ENCODE results near the gene RAPGEF1.
"Not testable (repeated sequence)": the region's sequence is repeated elsewhere in the genome, so short reads cannot be mapped to it uniquely, and the experiment has no call there.

The RAPGEF1 gene, protein sequence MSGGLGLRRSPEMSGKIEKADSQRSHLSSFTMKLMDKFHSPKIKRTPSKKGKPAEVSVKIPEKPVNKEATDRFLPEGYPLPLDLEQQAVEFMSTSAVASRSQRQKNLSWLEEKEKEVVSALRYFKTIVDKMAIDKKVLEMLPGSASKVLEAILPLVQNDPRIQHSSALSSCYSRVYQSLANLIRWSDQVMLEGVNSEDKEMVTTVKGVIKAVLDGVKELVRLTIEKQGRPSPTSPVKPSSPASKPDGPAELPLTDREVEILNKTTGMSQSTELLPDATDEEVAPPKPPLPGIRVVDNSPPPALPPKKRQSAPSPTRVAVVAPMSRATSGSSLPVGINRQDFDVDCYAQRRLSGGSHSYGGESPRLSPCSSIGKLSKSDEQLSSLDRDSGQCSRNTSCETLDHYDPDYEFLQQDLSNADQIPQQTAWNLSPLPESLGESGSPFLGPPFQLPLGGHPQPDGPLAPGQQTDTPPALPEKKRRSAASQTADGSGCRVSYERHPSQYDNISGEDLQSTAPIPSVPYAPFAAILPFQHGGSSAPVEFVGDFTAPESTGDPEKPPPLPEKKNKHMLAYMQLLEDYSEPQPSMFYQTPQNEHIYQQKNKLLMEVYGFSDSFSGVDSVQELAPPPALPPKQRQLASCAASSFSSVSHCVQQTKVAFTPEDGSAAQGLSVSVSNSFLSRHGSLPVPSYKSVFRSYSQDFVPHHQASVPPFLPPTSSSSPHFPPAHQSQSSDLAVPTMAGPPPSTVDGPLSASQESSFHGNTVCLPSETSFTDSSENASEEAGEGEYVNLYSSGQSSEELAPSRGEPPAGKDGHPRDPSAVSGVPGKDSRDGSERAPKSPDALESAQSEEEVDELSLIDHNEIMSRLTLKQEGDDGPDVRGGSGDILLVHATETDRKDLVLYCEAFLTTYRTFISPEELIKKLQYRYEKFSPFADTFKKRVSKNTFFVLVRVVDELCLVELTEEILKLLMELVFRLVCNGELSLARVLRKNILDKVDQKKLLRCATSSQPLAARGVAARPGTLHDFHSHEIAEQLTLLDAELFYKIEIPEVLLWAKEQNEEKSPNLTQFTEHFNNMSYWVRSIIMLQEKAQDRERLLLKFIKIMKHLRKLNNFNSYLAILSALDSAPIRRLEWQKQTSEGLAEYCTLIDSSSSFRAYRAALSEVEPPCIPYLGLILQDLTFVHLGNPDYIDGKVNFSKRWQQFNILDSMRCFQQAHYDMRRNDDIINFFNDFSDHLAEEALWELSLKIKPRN (N-terminal part only)

DNA sequence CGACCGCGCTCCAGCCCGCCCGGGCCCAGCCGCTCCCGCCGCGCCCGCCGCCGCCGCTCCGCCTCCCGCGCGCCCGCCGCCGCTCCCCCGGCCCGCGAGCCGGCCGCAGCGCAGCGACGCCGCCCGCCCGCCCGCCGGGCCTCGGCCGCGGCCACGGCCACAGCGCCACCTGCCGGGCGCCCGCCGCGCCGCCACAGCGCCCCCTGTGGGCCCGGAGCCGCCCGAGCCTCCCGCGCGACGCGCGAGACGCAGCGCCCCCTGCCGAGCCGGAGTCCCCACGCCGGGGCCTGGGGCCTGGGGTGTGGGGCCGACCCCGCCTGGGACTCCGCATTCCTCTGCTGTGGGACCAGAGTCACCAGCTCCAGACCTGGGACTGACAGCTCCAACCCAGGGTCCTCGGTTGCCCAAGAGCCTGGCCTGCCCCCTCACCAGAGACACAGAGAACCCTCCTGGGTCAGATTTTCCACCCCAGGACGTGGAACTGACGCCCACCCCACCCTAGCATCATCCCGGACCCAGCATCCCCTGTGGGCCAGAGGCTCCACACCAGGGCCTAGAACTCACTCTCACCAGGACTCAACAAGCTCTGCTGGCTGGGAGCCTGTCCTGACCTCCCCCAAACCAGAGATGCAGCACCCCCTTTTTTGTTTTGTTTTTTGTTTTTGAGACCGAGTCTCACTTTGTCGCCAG lies at the start of gene RAPGEF1:
RAPGEF1 (minus strand) TSS at position 118 of the 690 bp plus-strand sequence. CDS start 246 bp downstream, outside the sequence.
- DNase-seq, result no peak

DNA sequence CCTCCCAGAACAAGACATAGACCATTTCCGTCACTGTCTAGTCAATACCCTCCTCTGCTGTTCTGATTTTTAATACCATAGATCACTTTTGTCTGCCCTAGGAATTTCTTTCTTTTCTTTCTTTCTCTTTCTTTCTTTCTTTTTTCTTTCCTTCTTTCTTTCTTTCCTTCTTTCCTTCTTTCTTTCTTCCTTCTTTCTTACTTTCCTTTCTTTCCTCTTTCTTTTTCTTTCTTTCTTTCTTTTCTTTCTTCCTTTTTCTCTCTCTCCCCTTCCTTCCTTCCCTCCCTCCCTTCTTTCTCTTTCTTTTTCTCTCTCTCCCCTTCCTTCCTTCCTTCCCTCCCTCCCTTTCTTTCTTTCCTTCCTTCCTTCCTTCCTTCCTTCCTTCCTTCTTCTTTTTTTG lies 49.0 kb upstream of the RAPGEF1 start:
- DNase-seq, result no peak

DNA sequence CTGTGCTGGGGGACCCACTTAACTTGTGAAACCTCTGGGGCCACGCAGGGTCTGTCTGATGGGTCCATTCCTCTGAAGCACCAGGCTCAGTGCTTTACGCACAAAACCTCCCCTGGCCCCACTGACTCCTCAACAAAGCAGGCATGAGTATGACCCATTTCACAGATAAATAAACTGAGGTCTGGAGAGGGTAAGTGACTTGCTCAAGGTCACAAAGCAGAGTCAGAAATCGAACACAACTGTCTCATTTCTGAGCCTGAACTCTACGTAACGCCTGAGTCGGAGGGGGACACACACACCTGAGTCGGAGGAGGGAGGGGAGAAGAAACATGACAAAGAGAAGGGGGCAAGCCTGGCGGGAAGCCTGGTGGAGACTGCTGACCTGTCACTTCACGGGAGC lies 48.0 kb upstream of the RAPGEF1 start:
- DNase-seq, result no peak

DNA sequence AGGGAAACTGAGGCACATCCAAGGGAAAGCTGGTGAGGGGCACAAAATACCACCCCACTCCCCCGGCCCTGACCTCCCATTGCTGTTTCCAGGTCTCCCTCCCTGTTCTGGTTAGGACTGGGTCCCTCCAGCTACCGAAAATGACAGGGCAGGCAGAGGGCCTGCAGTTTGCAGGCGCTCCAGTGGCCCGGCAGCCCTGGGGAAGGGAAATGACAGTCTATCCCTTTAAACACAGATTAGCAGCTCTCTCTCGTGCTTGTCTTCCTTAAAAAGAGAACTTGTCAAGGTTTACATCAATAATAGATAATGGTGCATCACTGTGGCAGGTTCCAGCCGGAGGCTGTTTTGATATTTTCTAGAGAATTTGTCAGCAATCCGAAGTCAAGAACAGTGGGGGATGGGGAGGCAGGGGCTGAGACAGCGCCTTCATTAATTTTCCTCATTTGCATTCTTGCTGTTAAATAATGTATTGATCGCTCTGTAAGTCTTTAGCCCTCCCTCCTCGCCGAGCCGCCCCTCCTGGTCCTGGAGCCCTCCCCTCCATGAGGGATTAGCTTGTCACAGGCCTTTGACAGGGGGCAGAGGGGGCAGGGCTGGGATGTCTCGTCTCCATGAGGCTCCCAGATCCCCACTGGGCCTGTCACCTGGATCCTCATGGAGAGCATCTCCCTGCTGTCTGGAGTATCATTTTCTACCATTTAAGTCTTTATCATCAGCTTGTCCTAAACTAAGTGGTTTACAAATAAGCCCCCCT lies 45.0 kb upstream of the RAPGEF1 start:
- no peak for DNase-seq

DNA sequence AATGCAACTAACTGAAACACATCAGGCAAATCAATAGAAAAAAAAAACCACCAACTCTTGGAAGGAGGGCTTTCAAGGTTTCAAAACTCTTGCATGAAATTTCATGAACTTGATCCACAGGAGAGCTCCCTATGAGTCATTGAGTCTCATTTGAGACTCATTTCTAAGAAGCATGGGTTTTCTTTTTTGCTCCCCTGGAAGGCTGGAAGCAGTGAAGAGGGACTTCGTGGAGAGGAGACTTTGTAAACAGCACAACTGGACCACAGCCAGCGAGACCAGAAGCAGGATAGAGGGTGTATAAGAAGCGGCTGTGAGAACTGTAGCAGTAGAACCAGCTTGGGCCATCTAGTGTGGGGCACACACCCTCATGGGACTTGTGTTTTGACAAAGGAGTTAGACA lies 41.2 kb upstream of the RAPGEF1 start:
- no peak for DNase-seq

DNA sequence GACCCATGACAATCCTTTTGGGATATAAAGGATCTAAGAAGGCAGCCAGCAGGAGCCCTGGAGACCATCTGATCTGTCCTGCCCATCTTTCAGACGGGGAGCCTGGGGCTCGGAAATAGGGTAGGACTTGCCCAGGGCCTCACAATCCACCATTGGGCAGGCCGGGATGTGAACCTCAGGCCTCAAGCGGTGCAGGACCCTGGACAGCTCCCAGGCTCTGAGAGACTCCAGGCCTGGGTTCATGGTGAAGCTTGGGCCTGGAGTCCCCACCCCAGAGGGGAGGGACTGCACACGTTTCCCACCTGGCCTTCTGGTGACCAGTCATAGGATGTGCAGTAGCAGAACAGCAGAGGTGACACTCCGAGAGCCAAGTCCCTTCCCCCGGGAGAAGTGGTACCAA lies 36.6 kb upstream of the RAPGEF1 start:
- DNase-seq, result no peak

DNA sequence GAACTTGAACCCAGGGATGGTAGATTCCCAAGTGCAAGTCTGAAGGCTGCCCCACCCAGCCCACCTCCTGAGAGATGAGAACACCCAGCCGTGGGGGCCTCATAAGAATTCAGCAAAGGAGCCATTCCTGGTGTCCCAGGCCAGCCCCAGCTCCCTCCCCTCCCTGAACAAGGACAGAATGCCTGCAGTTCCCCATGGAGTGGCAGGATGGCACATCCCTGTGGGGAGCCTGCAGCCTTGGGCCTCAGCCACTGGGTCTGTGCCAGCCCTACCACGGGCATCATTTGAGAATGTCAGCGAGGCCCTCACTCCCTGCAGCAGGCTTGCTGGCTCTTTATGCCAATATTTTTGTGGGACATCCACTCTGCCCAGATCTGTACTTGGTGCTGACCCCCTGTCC lies 36.2 kb upstream of the RAPGEF1 start:
- no peak for DNase-seq

DNA sequence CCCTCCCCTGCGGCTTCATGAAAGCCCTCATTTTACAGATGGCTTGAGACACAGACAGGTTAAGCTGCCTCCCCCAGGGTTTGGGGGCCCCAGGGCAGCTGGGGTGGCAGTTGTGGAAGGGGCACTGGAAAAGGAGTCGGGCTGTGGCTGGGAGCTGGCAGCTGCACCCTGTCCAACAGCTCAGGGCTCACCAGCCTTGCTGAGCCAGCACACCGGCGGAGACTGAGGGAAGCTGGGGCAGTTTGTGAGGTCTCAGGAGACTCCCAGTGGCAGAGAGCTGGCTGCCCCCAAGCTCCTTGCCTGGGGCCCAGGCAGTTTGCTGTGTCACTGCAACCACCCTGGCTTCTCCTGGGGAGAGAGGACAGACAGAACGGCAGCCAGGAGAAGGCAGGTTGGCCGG lies 34.8 kb upstream of the RAPGEF1 start:
- DNase-seq, result no peak

DNA sequence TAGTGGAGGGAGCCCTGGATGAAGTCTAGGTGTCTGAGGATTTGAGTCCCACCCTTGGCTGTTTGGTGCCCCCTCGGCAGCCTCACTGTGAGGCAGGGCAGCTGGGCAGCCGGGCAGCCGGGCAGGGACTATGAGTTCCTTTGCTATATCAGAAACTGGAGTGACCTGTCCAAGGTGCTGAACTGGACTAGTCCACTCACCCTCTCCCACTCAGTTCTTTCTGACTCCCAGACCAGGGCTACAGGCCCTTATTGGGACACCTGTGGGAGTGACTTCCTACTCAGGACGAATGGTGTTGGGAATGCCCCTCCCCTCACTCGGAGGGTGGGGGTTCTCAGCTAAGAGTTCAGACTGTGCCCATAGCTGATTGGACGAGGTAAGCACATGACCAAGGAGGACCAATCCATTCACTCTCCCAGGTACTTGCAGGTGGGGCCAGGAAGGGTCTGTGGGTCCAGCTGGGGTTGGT lies 34.1 kb upstream of the RAPGEF1 start:
- DNase-seq, result no peak

DNA sequence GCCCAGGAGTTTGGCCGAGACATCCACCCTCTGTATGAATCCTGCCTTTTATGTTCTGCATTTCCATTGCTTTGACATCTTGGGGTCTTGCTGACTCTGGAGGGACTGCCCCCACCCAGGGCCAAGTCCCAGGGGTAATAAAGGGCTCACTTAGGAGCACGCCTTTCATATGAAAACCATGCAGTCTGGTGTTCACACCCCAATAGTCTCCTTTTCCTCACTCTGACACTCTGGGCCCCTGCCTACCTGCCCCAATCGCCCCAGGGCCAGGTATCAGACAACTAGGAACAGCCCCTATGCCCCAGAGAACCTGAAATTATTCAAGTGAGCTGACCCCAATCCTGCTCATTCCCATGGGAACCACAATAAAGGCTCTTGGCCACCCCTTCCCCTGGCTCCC lies 33.1 kb upstream of the RAPGEF1 start:
- no peak for DNase-seq

DNA sequence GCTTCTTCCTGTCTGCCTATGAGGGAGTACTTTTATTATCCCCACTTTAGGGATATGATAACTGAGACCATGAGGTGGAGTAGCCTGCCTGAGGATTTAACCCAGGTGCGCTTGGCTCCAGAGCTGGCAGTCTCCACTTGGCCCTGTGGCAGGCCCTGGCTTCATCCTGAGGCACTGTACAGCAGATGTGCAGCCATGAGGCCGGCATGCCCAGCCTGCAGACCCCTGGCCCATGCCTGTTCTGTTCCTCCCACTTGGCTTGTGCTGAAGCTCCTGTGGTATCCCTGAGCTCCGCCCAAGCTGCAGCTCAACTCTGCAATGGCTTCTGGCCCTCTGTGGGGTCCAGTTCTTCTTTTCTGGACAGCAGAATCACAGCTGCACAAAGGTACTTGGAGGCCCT lies 31.8 kb upstream of the RAPGEF1 start:
- no peak for DNase-seq

DNA sequence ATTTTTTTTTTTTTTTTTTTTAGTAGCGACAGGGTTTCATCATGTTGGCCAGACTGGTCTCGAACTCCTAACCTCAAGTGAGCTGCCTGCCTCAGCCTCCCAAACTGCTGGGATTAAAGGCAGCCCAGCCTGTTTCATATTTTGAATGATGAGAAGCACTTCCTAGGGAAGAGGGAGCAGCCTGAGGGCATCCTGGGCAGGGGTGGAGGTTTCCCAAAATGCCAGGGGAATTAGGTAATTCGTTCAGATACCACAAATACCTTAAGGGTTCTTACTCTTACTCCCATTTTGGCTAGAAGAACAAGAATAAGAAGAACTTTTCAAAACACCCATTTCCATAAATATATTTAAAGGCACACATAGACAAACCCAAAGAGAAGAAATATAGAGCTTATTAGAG lies 29.5 kb upstream of the RAPGEF1 start:
- no peak for DNase-seq

DNA sequence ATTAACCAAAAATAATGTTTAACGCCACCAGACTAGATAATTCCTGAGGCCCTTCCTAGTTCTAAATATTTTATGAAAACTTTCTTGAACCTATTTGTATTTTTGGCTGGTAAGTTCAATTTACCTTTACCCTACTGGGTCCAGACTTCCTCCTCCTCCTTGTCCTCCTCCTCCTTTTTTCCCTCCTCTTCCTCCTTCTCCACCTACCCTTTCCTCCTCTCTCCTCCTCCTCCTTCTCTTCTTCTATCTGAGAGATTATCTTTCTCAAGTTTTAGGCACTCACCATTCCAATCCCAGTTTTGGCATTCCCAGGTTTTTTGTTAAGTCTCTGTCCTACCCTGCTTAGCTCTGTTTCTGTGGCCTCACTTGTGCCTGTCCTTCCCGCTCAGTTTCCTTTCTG lies 24.7 kb upstream of the RAPGEF1 start:
- DNase-seq, result no peak

DNA sequence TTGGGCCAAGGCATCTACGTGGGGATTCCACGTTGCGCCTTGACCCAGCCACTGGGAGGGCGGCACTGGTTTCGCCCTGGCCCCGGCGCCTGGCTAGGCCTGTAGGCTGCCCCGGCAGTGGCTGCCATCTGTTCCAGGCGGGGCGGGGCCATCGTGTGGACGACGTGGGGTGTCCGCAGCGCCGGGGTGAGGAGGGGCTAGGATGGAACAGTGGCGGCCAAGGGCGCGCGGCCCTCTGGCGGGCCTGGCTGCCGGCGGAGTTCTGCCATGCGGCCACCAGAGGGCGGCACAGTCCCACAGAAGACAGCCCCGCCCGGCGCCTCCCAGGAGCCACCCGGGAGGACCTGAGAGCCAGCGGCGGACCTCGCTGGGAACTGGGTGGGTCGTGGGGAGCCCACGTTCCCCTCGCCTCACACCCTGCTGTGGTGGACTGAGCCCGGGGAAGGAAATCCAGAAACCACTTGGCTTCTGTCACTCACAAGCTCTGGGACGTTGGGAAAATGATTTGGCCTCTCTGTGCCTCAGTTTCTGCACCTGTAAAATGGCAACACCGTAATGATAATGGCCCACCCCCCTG lies 22.6 kb upstream of the RAPGEF1 start:
- DNase-seq, result no peak

DNA sequence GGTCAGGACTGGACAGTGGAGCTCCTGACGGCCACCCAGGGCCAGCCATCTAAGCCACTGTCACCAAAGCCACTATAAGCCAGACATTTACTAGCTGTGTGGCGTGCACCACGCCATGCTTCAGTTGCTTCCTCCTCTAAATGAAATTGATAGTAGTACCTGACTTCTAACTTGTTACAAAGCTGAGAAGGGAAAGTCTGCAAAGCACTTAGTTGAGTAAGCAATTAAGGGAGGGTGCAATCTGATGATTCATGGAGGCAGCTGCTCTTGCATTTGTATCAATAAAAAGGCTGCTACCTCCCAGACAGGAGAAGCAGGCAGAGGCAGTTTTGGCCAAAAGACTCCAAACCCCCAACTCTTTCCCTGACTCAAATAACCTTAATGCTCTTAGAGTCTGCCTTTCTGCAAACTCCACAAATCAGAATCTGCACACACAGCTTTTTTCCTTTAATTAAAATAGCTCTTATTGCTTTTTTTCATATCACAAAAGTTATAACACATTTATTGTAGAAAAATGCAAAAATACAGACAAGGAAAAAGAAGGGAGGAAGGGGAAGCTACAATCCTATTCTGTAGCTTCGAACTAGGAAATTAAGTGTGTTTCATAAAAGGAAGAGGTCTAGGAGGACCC lies 19.3 kb upstream of the RAPGEF1 start:
- no peak for DNase-seq

DNA sequence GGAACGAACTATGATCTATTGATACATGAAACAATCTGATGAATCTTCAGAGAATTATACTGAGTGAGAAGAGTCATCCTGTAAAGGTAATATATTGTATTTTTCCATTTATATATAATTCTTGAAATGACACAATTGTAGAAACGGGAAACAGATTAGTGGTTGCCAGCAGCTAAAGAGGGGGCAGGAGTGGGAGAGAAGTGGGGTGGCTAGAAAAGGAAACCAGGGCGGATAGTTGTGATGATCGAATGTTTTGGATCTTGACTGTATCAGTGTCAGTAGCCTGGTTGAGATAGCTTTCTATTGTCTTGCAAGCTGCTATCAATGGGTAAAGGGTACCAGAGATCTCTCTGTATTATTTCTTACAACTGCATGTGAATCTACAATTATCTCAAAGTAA lies 17.7 kb upstream of the RAPGEF1 start:
- DNase-seq, result no peak

DNA sequence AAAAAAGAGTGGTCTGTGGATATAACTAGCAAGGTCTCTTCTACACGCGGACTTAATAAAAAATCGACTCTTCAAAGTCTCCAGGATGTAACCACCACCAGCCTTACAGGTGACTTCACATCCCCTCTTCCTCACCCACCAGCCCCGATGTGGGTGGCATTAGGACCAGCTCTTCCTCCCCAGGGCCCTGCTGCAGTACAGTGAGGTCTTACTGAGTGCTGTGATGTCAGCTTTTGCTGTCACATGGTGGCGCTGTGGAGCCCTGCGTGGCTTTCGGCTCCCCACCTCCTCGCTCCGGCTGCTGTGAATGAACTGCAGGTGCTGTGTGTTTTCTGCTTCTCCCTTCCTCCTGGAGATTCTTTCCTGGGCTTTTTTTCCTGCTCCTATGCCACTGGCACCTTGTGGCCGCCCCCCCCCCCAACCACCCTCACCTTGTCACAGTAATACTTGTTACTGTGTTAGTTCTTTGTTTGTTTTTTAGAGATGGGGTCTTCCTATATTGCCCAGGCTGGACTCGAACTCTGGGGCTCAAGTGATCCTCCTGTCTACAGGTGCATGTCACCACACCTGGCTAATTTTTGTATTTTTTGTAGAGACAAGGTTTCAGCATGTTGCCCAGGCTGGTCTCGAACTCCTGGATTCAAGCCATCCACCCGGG lies 15.8 kb upstream of the RAPGEF1 start:
- peak; percentile 27 for DNase-seq

DNA sequence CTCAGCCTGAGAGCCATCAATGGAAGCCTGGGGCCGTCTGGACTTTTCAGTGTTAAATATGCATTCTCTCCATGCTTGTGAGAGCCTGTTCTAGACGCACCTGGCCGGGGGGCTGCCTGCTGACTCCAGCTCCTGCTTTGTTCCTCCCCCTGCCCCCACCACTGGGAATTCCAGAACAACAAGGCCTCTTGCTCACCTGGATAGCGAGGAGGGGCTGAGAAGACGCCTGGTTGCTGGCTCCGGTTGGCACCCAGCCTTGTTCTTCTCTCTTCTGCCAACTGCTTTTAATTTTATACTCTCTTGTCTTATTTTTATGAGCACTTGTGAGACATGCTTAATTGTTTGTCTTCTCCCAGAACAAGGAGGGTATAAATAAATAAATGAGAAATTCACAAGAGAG lies 15.0 kb upstream of the RAPGEF1 start:
- DNase-seq, result no peak

DNA sequence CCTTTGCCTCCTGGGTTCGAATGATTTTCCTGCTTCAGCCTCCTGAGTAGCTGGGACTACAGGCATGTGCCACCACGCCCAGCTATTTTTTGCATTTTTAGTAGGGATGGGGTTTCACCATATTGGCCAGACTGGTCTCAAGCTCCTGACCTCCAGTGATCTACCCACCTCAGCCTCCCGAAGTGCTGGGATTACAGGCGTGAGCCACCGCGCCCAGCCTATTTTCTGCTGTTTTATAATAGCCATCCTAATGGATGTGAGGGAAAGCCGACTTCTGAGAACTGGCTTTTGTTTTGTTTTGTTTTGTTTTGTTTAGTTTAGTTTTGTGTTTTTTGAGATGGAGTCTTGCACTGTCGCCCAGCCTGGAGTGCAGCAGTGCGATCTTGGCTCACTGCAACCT lies 13.9 kb upstream of the RAPGEF1 start:
- DNase-seq, result not testable (repeated sequence)

DNA sequence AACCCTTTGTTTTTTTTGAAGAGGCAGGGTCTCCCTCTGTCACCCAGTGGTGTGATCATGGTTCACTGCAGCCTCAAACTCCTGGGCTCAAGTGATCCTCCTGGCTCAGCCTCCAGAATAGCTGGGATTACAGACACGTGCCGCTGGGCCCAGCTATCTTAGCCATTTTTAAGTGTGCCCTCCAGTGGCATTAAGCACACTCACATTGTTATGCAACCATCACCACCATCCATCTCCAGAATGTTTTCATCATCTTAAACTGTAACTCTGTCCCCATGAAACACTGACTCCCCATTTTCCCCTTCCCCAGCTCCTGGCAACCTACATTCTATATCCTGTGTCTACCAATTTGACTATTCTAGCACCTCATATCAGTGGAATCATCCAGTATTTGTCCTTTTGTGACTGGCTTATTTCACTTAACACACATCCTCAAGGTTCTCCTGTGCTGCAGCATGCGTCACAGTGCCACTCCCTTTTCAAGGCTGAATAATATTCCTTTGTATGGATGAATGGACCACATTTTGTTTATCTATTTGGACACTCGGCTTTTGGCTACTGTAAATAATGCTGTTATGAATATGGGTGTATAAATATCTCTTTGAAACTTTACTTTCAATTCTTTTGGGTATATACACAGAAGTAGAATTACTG lies 12.5 kb upstream of the RAPGEF1 start:
- DNase-seq, result no peak

Data from GF-D8 (cell line).